Measurements from ENCODE around the gene PC. TPM values are rescaled to one million over a fixed set of nuclear protein-coding genes. Genes with fewer than 3 reads are reported as not detected.
A peak's percentile ranks its signal among the peaks of the same experiment; 100 is the strongest.

PC gene
- total and polyA plus RNA-seq, 9 of the 15 experiments (the other 6 are each of a cell fraction or from before 2014, with no cell fraction given): 0.94 to 38.0 (median 8.7) TPM

DNA sequence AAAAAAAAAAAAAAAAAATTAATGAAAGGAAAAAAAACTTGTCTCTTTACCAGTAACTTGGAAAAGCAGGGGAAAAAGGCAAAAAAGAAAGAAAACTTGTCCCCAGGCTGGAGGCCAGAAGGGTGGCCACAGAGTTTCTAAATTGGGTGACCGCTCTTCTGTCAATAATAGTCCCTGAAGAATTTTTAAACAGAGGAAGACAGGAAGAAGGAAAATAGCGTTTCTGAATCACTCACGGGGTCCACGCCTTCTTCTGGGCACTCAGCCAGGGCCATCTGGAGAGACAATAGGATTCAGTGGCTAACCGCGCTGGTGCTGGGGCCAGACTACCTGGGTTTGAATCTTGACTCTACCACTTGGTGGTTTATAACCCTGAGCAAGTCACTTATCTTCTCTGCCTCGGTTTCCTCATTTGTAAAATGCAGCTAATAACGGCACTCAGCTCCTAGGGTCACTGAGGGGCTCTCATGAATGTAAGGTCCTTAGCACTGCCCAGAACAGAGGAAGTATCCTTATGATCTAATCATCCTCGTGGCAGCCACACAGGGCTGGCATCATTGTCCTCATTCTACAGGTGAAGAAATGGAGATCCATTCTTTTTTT is 23.9 kb upstream of the PC start (continued):
- TF ChIP-seq ZBTB49 (CRISPR knock-in tag; IDR thresholded peaks at IDR 0.05; ENCODE audit: borderline replicate concordance) (no peak), OTX1 (CRISPR knock-in tag; IDR thresholded peaks at IDR 0.05) (no peak), HNRNPH1 (optimal IDR thresholded peaks at IDR 0.05; ENCODE audit: low read depth, low read length) (no peak), ZNF133 (CRISPR knock-in tag; IDR thresholded peaks at IDR 0.05) (no peak), BRD4 (IDR thresholded peaks at IDR 0.05) (no peak), ZNF449 (CRISPR knock-in tag; IDR thresholded peaks at IDR 0.05) (no peak), GMEB1 (CRISPR knock-in tag; IDR thresholded peaks at IDR 0.05) (no peak), SMARCE1 (IDR thresholded peaks at IDR 0.05) (peak; percentile 79; the same call in 1 of the 2 replicates), ZNF707 (CRISPR knock-in tag; conservative IDR thresholded peaks at IDR 0.05) (no peak), NFE2 (IDR thresholded peaks at IDR 0.05; ENCODE audit: low read depth) (no peak), ZNF224 (CRISPR knock-in tag; IDR thresholded peaks at IDR 0.05) (no peak), HCFC1 (IDR thresholded peaks at IDR 0.05; ENCODE audit: low read depth, low read length) (no peak), PHF21A (IDR thresholded peaks at IDR 0.05; ENCODE audit: borderline replicate concordance, low read depth) (no peak), CBX8 (IDR thresholded peaks at IDR 0.05; ENCODE audit: borderline replicate concordance, extremely low read depth, low read depth, low read length, poor library complexity, severe bottlenecking) (no peak), MCM5 (IDR thresholded peaks at IDR 0.05; ENCODE audit: low read depth) (no peak), NFIX (CRISPR knock-in tag; IDR thresholded peaks at IDR 0.05; ENCODE audit: low read depth) (no peak), ZNF644 (tag; IDR thresholded peaks at IDR 0.05; ENCODE audit: low read depth) (no peak), ESRRA (IDR thresholded peaks at IDR 0.05; ENCODE audit: borderline replicate concordance, low read depth) (no peak)
- TF ChIP-seq, protein P1, sequence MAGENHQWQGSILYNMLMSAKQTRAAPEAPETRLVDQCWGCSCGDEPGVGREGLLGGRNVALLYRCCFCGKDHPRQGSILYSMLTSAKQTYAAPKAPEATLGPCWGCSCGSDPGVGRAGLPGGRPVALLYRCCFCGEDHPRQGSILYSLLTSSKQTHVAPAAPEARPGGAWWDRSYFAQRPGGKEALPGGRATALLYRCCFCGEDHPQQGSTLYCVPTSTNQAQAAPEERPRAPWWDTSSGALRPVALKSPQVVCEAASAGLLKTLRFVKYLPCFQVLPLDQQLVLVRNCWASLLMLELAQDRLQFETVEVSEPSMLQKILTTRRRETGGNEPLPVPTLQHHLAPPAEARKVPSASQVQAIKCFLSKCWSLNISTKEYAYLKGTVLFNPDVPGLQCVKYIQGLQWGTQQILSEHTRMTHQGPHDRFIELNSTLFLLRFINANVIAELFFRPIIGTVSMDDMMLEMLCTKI (IDR thresholded peaks at IDR 0.05; ENCODE audit: partially characterized antibody): no peak
- TF ChIP-seq, protein P2, sequence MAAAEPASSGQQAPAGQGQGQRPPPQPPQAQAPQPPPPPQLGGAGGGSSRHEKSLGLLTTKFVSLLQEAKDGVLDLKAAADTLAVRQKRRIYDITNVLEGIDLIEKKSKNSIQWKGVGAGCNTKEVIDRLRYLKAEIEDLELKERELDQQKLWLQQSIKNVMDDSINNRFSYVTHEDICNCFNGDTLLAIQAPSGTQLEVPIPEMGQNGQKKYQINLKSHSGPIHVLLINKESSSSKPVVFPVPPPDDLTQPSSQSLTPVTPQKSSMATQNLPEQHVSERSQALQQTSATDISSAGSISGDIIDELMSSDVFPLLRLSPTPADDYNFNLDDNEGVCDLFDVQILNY (CRISPR knock-in tag; IDR thresholded peaks at IDR 0.05): no peak
- TF ChIP-seq, protein P3, sequence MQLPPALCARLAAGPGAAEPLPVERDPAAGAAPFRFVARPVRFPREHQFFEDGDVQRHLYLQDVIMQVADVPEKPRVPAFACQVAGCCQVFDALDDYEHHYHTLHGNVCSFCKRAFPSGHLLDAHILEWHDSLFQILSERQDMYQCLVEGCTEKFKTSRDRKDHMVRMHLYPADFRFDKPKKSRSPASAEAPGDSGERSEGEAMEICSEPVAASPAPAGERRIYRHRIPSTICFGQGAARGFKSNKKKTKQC (CRISPR knock-in tag; IDR thresholded peaks at IDR 0.05): no peak
